Hepatocyte (in vitro differentiated cells): ENCODE measurements around the gene ZNF644.

Source experiments
- CTCF ChIP-seq: fragments of 200-600 bp; sonication (generic); IDR thresholded peaks from 2 replicates; pipeline ENCODE4 v1.5.1; 2016; ENCODE audit warnings: antibody characterized with exemption, mild to moderate bottlenecking; ENCODE audit not compliant: poor library complexity
- EZH2 ChIP-seq: fragments of 200-600 bp; sonication (generic); IDR thresholded peaks from 2 replicates; pipeline ENCODE4 v1.6.1; 2016; ENCODE audit warnings: antibody characterized with exemption, mild to moderate bottlenecking, borderline replicate concordance
- EZH2phosphoT487 ChIP-seq: fragments of 200-600 bp; sonication (generic); IDR thresholded peaks from one replicate; pipeline ENCODE4 v1.6.1; 2018; ENCODE audit warnings: antibody characterized with exemption, mild to moderate bottlenecking, low read depth, moderate library complexity; ENCODE audit not compliant: unreplicated experiment, severe bottlenecking

GRCh38 chr1:90957497-90957896, 64.3 kb downstream of the ZNF644 start:
- TF ChIP-seq CTCF, result no peak
- no peak for TF ChIP-seq EZH2phosphoT487
- no peak for TF ChIP-seq EZH2
